ENCODE data around the gene ZNF687. TPM values are rescaled to one million over a fixed set of nuclear protein-coding genes. Genes with fewer than 3 reads are reported as not detected.
"Not testable (repeated sequence)": the region's sequence is repeated elsewhere in the genome, so short reads cannot be mapped to it uniquely, and the experiment has no call there.

The ZNF687 gene
- total and polyA plus RNA-seq, 2 donors (not counting 1 experiment from before 2014, with no cell fraction given): 7.2 to 11.7 TPM

GRCh38 chr1:151267760-151268159 lies 14.3 kb upstream of the ZNF687 start:
- DNase-seq (ENCODE audit: low read depth in 2 of 2): no peak
- Histone ChIP-seq H2AFZ (ENCODE audit: low read length) (no peak overlapping the region), H3K79me2 (ENCODE audit: control insufficient read depth, insufficient read depth, low read length) (no peaks in the 10 kb centered on the region), H4K20me1 (ENCODE audit: control insufficient read depth, extremely low read depth, insufficient read depth, low read length) (no peaks in the 10 kb centered on the region), H3K4me3 (replicated peaks in 1 of 4; ENCODE audit: control extremely low read depth in 1 of 4, insufficient read depth in 1 of 4, low read depth in 3 of 4, low read length in 4 of 4) (no peak overlapping the region), H3K9ac (ENCODE audit: insufficient read depth, low read length) (no peak overlapping the region), H3K4me1 (ENCODE audit: control insufficient read depth, extremely low read depth, insufficient read depth, low read length) (no peaks in the 10 kb centered on the region), H3K36me3 (ENCODE audit: control insufficient read depth, insufficient read depth, low read length) (peaks cover 16% of the 10 kb centered on the region), H3K27me3 (ENCODE audit: control insufficient read depth, insufficient read depth, low read length) (no peaks in the 10 kb centered on the region), H3K4me2 (ENCODE audit: extremely low read depth, insufficient read depth, low read length) (no peak overlapping the region), H3K9me3 (ENCODE audit: control insufficient read depth, insufficient read depth, low read depth, low read length) (no peaks in the 10 kb centered on the region), H3K27ac (ENCODE audit: insufficient read depth, low read length) (no peak overlapping the region)
- no peak for TF ChIP-seq EZH2 (IDR thresholded peaks at IDR 0.05; ENCODE audit: low read length, missing control alignments)
- TF ChIP-seq CTCF (conservative IDR thresholded peaks at IDR 0.05 in 1 of 2, IDR thresholded peaks at IDR 0.05 in 1 of 2; ENCODE audit: low read depth in 1 of 2, low read length in 2 of 2): no peak

GRCh38 chr1:151273924-151274466 lies 8.1 kb upstream of the ZNF687 start:
- H3K4me3 ChIP-seq (replicated peaks in 1 of 4; ENCODE audit: control extremely low read depth in 1 of 4, insufficient read depth in 1 of 4, low read depth in 3 of 4, low read length in 4 of 4): no peak overlapping the region
- H3K9me3 ChIP-seq (ENCODE audit: control insufficient read depth, insufficient read depth, low read depth, low read length): no peaks in the 10 kb centered on the region
- H2AFZ ChIP-seq (ENCODE audit: low read length): no peak overlapping the region
- no peaks in the 10 kb centered on the region for H3K27me3 ChIP-seq (ENCODE audit: control insufficient read depth, insufficient read depth, low read length)
- no peak overlapping the region for H3K27ac ChIP-seq (ENCODE audit: insufficient read depth, low read length)
- DNase-seq (ENCODE audit: low read depth in 2 of 2): no peak
- H3K79me2 ChIP-seq (ENCODE audit: control insufficient read depth, insufficient read depth, low read length): no peaks in the 10 kb centered on the region
- no peaks in the 10 kb centered on the region for H3K4me1 ChIP-seq (ENCODE audit: control insufficient read depth, extremely low read depth, insufficient read depth, low read length)
- no peak overlapping the region for H3K9ac ChIP-seq (ENCODE audit: insufficient read depth, low read length)
- no peak overlapping the region for H3K4me2 ChIP-seq (ENCODE audit: extremely low read depth, insufficient read depth, low read length)
- no peaks in the 10 kb centered on the region for H3K36me3 ChIP-seq (ENCODE audit: control insufficient read depth, insufficient read depth, low read length)
- TF ChIP-seq EZH2 (IDR thresholded peaks at IDR 0.05; ENCODE audit: low read length, missing control alignments): no peak
- TF ChIP-seq CTCF (conservative IDR thresholded peaks at IDR 0.05 in 1 of 2, IDR thresholded peaks at IDR 0.05 in 1 of 2; ENCODE audit: low read depth in 1 of 2, low read length in 2 of 2): no peak
- no peaks in the 10 kb centered on the region for H4K20me1 ChIP-seq (ENCODE audit: control insufficient read depth, extremely low read depth, insufficient read depth, low read length)

GRCh38 chr1:151275341-151275740 lies 6.8 kb upstream of the ZNF687 start:
- H2AFZ ChIP-seq (ENCODE audit: low read length); H3K27ac ChIP-seq (ENCODE audit: insufficient read depth, low read length); H3K9ac ChIP-seq (ENCODE audit: insufficient read depth, low read length); DNase-seq (ENCODE audit: low read depth in 2 of 2); H3K4me2 ChIP-seq (ENCODE audit: extremely low read depth, insufficient read depth, low read length); H3K4me3 ChIP-seq (replicated peaks in 1 of 4; ENCODE audit: control extremely low read depth in 1 of 4, insufficient read depth in 1 of 4, low read depth in 3 of 4, low read length in 4 of 4); H3K79me2 ChIP-seq (ENCODE audit: control insufficient read depth, insufficient read depth, low read length); H3K36me3 ChIP-seq (ENCODE audit: control insufficient read depth, insufficient read depth, low read length); H3K9me3 ChIP-seq (ENCODE audit: control insufficient read depth, insufficient read depth, low read depth, low read length); H3K27me3 ChIP-seq (ENCODE audit: control insufficient read depth, insufficient read depth, low read length); H3K4me1 ChIP-seq (ENCODE audit: control insufficient read depth, extremely low read depth, insufficient read depth, low read length); H4K20me1 ChIP-seq (ENCODE audit: control insufficient read depth, extremely low read depth, insufficient read depth, low read length): not testable (repeated sequence)

Measured in fibroblast of lung (primary cell).